AG09309 (cell line): ENCODE data around the gene AKT2.

ENCODE experiments used
- DNase-seq: peaks from one replicate; pipeline ENCODE4 v3.0.0-alpha.2; 2010; ENCODE audit warnings: low read depth
- H3K4me3 ChIP-seq: 2 replicates; pipeline ENCODE4 v1.5.1; 2011; ENCODE audit warnings: mild to moderate bottlenecking, low read depth, low read length, moderate library complexity; ENCODE audit not compliant: control insufficient read depth
- TF ChIP-seq, protein P1 (sequence below): IDR thresholded peaks from 2 replicates; pipeline ENCODE4 v1.5.1; 2011; ENCODE audit warnings: mild to moderate bottlenecking, low read depth, low read length, inconsistent platforms; ENCODE audit not compliant: insufficient read depth, control insufficient read depth; ENCODE audit errors: missing control alignments

AKT2 gene

DNA sequence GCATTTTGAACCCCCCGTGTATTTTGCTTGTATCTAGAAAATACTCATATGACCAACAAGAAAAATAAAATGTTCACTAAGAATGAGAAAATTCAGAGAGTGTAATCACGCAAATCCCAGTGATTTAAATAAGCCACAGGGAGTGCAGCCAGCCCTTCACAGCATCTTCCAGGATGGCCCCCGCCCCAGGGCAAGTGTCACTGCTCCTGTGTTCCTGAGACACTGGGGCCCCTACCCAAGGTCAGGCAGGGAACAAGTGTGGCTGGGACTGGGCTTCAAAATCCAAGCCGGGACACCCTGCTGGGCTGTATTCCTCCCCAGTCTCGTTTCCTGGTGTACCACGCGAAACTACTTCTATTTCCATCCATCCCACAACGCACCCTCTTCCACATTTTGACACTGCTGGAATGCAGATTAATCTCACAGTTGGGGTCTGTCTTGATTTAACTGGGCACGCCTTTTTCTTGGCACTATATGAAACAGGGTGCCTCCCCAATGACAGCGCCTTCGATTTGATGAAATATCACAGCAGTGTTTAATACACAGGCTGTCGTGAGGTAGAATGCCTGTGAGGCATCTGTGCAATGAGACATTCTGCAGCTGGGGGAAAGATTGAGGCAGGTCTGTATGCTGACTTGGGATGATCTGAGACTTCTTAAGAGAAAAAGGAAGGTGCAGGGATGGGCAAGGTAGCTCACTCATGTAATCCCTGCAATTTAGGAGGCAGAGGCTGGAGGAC is 40.4 kb downstream of the AKT2 start:
- TF ChIP-seq, protein P1, sequence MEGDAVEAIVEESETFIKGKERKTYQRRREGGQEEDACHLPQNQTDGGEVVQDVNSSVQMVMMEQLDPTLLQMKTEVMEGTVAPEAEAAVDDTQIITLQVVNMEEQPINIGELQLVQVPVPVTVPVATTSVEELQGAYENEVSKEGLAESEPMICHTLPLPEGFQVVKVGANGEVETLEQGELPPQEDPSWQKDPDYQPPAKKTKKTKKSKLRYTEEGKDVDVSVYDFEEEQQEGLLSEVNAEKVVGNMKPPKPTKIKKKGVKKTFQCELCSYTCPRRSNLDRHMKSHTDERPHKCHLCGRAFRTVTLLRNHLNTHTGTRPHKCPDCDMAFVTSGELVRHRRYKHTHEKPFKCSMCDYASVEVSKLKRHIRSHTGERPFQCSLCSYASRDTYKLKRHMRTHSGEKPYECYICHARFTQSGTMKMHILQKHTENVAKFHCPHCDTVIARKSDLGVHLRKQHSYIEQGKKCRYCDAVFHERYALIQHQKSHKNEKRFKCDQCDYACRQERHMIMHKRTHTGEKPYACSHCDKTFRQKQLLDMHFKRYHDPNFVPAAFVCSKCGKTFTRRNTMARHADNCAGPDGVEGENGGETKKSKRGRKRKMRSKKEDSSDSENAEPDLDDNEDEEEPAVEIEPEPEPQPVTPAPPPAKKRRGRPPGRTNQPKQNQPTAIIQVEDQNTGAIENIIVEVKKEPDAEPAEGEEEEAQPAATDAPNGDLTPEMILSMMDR = no peak

DNA sequence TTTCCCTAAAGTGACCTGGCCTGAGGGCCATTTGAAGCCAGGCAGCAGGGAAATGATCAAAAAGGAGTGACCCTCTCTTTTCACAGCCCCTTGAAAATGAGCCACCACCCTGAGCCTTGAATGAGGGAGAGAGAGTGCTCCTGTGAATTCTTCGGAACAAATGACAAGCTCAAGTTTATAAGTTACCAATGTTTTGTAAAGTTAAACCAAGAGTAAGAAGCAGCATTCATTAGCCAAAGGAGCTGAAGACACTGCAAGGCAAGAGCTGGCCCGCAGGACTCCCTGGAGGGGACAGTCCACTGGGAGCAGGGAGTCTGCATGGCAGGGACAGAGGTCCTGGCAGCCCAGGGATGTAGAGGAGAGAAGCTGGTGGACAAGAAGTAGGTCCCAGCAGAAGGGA is 42.0 kb downstream of the AKT2 start:
- TF ChIP-seq, protein P1 = no peak
- H3K4me3 ChIP-seq = no peak overlapping the region
- no peak for DNase-seq

More for the DNA sequence above, 40.4 kb downstream of the AKT2 start:
- H3K4me3 ChIP-seq = no peak overlapping the region
- DNase-seq = no peak

GRCh38 chr19:40242480-40242879 is 42.7 kb downstream of the AKT2 start:
- H3K4me3 ChIP-seq = no peak overlapping the region
- no peak for DNase-seq
- TF ChIP-seq, protein P1 = no peak

GRCh38 chr19:40241809-40242384 is 43.2 kb downstream of the AKT2 start:
- TF ChIP-seq, protein P1 = no peak
- no peak for DNase-seq
- H3K4me3 ChIP-seq = no peak overlapping the region

GRCh38 chr19:40241125-40241808 is 43.9 kb downstream of the AKT2 start:
- DNase-seq = no peak
- TF ChIP-seq, protein P1 = no peak
- H3K4me3 ChIP-seq = no peak overlapping the region

DNA sequence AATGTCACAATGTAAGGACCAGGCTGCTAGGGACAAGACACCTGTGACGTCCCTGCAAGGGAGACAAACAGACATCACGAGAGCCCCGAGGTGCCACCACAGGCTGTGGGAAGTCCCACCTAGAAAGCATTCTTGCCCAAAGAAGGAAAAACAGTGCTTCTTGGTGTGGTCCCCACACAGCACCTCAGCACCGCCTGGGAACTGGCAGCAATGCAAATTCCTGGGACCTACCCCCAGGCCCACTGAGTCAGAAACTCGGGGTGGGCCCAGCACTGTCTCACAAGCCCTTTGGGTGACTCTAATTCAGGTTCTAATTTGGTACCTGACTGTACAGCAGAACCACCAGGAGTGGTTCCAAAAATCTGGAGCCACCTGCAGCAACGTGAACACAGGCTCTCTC is 44.8 kb downstream of the AKT2 start:
- TF ChIP-seq, protein P1 = no peak
- DNase-seq = no peak
- no peak overlapping the region for H3K4me3 ChIP-seq
